ENCODE measurements around the gene ZNF460.

- no peak for TF ChIP-seq CTCF (IDR thresholded peaks at IDR 0.05)
- no peak for TF ChIP-seq POLR2AphosphoS5 (IDR thresholded peaks at IDR 0.05)
- TF ChIP-seq POLR2A (IDR thresholded peaks at IDR 0.05): no peak
- no peak for TF ChIP-seq EP300 (IDR thresholded peaks at IDR 0.05; ENCODE audit: low read depth)
Observed at GRCh38 chr19:57292547-57292946, 12.3 kb downstream of the ZNF460 start.

Measured in transverse colon (tissue), 4 donors.